ENCODE results near the gene FAM3B.
"Not testable (repeated sequence)": the region's sequence is repeated elsewhere in the genome, so short reads cannot be mapped to it uniquely, and the experiment has no call there.

FAM3B gene

DNA sequence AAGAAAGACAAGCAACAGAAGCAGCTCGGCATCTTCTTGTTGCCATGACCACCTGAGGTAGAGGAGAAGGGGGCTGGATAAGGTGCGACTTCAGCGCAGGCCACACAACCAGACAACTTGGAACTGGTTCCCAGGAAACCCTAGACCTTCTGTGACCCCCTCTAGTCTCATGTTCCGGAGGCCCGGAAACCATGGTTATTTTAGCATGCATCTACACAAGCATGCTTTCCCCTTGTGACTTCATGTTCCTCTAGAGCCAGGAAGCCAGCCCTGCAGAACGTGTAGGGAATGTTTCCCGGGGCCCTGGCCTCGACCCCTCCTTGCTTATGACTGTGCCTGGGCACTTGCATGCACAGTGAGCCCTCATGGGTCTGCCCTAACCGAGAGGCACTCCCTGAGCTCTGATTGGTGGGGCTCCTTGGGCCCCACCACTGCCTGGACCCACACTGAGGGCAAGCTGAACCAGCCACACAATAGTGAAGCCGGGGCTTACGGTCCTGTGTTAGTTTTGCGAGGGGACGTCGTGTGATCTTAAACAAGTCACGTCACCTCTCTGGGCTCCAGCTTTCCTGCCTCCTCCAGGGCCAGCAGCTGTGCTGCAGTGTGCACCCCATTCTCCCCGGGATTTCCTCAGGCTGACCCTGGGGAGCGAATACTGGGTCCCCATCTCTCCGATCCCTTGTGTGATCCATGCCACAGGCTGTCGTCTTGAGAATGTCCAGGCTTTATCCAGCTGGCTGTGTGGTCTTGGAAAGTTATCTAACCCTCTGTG is 33.2 kb downstream of the FAM3B start:
- DNase-seq (ENCODE audit: low read depth in 2 of 2), result no peak

DNA sequence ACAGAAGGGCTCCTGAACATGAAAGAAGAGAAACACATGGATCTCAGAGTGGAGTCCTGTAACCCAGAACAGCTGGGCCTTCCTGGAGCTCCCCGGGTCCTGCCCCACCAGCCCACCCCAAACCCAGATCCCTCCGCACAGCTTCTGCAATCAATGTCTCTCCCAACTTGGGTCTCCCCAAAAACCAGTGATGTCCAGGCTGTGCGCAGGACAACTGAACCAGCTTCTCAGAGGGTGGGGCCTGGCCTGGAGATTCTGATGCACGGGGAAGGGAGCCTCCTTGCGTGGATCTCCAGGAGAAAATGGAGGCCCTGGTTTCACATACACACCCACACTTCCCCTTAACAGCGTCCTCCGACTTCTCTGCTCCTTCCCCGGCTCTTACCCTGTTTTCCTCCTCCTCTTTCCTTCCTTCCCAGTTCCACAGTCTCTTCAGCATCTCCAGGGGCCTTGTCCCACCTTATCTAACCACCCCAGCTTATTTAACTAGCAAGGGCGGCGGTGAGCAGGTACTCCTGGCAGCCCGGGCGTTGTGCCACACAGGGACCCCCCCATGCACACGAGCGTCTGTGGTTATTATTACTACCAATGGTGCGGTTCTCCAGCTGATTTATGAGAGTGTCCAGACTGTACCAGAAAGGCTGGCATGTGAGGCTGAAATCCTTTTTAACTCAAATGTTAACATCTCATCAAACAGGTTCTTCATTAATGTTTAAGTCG is 34.0 kb downstream of the FAM3B start:
- DNase-seq (ENCODE audit: low read depth in 2 of 2), result no peak

DNA sequence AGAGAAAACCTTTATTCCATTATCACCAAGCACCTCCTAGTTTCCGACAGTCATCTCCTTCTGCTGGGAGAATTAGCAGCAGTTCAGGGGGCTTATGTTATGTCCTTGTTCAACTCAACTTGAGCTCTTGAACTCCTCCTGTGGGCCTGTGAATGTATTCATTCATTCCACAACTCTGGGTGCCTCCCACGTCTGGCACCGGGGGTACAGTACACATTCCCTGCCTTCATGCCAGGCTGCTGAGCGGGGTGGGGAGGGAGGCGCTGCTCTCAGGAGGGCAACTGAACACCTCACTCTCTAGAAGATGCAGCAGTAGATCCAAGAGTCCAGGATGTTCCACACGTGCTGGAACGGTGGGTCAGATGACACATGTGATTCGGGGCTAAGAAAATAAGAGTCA is 40.9 kb downstream of the FAM3B start:
- no peak for DNase-seq (ENCODE audit: low read depth in 2 of 2)

DNA sequence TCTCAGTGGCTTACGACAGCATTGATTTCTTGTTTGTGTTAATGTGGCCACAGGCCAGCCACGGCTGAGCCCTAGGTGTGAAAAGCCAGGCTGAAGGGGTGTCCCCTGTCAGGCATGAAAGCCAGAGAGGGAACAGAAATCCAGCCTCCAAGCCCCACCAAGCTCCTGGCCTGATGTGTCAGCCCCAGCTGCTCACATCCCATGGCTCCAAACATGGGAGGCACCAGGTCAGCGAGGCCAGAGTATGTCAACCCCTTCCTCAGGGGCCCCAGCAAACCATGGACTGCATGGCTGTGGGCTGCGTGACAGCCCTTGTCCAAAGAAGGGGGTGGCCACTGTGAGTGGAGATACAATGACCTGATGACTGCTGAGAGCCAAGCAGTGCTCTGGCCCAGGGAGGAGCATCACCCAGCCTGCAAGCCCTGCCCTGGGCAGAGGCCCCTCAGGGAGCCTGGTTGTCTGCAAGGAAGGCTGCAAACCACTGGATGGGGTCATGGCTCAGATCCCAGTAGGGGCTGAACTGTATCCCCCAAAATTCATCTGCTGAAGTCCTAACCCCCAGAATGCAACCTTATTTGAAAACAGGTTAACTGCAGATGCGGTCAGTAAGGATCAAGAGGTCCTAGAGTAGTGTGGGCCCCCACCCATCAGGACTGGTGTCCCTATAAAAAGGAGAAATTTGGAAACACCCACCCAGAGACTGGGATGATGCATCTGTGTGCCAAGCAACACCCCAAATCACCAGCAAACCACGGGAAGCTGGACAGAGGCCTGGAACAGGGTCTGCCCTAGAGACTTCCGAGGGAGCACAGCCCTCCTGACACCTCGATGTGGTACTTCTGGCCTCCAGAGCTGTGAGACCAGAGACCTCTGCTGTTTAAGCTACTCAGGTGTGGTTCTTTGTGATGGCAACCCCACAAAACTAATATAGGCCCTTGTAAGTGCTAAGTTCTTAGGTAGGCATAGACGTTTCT is 41.9 kb downstream of the FAM3B start:
- DNase-seq (ENCODE audit: low read depth in 2 of 2), result no peak

DNA sequence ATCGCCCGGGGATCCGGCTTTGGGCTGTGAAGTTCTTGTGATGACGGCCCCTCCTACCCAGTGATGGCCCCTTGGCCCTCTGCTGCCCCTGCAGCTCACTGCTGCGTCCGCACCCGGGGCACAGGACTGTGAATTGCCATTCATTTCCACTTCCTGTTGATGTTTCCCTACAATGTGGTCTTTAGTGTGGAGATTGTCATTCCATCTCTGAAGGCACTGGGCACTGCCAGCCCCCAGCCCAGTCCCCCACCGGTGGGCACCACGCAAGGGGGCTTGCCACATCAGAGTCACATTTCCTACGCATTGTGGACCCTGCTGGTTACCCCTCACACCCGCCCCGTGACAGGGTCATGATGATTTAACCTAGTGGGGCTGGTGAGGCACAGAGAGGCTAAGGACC is 42.7 kb downstream of the FAM3B start:
- DNase-seq (ENCODE audit: low read depth in 2 of 2), result no peak

DNA sequence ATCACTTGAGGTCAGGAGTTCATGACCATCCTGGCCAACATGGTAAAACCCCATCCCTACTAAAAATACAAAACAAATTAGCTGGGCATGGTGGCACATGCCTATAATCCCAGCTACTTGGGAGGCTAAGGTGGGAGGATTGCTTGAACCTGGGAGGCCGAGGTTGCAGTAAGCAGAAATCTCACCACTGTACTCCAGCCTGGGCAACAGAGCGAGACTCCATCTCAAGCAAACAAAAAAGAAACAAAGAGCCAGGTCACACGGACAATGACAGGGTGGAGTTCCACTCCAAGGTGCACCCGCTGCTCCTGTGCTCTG is 43.1 kb downstream of the FAM3B start:
- not testable (repeated sequence) for DNase-seq (ENCODE audit: low read depth in 2 of 2)

DNA sequence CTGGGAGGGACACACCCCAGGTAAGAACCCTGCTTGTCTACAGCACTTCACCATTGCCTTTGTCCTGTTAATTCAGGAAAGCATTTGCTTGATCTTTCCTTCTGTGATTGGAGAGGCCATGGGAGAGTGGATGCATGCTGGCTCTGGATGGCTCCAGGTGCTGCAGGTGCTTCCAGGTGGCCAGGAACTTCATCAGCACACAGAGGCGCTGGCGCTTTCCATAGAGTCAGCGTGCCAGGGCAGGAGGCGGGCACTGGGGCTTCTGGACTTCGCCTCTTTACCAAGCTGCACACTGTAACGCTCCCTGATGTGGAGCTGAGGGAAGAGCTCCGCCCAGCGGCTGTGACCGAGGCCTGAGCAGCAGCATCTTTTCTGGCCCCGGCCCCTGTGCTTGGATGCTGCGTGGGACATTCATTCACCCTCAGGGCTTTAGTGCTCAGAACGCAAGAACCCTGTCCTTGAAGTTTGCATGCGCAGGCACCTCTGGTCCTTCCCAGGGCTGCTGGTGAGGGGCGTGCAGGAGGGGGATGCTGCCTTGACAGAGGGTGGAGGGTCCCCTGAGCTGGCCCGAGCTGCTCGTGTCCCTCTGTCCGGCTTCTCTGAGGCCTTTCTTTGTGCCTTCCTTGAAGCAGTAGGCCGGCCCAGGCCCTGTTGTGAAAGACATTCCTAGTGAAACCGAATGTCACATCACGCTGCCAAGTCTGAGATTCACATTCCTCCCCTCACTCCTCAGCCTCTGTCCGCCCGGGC is 43.6 kb downstream of the FAM3B start:
- no peak for DNase-seq (ENCODE audit: low read depth in 2 of 2)

DNA sequence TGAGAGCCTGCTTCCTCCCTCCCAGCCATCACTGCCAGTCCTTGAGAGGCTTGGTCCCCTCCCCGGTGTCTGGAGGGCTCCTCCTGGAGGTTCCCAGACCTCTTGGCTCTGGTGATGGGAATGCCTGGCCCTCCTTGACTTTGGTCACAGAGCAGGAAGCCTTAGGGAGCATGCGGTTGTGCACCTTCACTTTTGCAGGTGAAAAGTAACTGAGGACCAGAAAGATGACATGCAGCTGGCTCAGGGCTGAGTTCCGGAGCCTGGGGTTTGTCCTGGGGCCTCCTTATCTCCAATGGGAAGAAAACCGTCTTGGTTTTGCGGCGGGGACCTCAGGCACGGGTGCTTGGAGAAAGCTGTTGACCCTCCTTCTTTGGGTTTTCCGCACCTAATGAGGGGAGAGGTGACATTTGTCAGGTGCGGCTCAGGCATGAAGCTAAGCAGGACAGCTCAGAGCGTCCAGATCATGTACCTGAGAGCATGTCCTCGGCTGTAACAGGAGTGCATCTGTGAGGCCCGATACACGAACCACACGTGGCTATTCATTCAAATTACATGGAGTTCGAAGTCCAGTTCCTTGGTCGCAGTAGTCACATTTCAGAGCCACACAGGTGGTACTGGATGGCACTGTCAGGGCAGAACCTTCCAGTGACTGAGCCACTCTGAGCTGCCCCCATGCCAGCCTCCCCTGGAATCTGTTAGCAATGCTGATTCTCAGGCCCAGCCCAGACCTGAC is 44.6 kb downstream of the FAM3B start:
- DNase-seq (ENCODE audit: low read depth in 2 of 2), result no peak

DNA sequence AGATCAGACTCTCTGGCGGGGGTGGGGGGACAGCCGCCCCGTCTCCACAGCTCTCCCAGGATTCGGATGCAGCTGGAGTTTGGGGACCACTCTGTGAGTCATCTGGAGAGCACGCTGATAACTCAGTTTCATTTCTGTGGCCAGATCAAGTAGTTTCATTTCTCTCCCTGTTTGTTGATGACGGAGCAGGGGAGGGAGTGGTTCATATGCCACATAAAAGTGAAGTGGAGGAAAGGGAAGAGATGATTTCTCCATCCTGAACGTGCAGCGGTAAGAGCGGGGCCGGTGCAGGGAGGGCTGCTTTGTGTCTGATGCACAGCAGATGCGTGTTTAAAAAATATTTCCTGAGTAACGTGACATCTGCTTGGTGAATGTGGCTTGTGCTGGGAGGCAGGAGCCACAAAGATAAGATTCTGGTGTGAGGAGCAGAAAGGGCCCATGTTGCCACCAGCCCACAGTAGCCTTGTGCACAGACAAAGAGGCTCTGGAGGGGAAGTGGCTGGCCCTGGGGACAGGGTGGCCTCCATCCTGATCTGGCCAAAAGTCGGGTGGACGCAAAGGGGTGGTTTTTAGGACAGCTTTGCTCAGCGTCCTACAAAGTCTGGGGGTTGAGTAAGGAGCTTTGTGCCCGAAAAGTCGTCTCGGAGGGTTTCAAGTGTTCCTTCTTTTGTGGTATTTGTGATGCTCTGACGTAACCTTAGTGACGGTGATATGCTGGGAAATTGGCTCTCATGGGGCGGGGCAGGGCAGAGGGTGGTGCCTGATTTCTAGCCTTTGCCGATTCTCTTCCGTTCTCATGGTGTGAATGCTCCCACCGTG is 45.4 kb downstream of the FAM3B start, which contains the start of gene MX2:
MX2 (plus strand) TSS at position 242 of the 819 bp plus-strand sequence. CDS start 14,880 bp downstream, outside the sequence.
- peak; percentile 52 to 60 for DNase-seq (ENCODE audit: low read depth in 2 of 2)

DNA sequence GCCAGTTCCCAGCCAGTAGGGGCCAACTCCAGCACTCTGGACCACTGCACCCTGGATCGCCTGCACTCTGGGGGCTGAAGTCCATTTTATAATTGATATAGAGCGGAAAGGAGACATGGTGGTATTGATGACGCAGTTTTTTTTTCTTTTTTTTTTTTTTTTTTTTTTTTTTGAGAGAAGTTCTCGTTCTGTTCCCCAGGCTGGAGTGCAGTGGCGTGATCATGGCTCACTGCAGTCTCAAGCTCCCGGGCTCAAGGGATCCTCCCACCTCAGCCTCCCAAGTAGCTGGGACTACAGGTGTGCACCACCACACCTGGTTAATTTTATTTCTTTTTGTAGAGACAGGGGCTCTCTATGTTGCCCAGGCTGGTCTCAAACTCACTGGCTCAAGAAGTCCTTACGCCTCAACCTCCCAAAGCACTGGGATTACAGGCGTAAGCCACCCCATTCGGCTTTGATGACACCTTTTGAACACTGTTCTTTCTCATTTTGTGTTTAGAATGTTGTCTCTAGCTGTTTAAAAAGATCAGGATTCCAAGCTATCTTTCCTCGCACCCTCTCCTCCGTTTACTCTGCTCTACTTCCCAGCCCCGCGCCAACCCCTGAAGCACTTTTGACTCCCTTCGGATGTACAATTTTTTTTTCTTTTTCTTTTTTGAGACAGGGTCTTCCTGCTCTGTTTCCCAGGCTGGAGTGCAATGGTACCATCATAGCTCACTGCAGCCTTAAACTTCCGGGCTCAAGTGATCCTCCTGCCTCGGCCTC is 46.2 kb downstream of the FAM3B start:
- no peak for DNase-seq (ENCODE audit: low read depth in 2 of 2)

DNA sequence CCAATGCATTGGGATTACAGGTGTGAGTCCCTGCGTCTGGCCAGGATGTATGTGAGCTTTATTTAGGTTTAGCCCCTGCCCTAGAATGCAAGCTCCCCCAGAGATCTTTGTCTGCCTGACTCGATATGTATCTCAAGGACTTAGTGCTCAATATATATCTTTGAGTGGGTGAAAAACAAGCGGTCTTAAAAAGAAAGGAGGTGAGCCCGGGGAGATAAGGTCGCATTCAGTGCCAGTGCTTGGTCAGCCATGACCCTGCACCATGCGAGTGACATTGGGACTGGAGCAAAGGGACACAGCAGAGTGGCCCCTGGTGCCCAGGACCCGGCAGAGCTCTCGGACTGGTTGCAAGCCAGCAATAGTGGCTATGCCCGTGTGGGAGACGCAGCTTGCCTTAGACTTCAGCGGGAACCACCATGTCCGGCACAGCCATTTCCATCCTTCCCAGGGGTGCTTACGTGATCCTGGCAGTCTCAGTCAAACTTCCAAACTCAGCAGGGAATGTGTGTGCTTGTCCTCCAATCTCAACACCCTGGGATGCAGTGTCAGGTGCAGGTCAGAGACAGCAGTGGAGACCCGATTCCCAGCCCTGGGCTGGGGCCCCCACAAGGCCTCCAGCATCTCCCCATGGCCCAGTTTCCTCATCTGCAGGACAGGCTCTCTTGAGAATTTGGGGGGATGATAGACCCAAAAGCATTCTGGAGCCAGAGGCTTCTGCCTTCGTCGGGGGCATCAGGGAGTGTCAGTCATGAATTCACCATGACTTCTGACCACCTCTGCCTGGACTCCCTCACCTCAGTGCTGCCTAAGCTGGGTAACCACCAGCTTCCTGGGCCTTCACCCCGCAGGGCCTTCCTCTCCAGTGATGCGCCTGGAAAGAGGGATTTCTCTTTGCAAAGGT is 47.0 kb downstream of the FAM3B start:
- DNase-seq (ENCODE audit: low read depth in 2 of 2), result no peak

DNA sequence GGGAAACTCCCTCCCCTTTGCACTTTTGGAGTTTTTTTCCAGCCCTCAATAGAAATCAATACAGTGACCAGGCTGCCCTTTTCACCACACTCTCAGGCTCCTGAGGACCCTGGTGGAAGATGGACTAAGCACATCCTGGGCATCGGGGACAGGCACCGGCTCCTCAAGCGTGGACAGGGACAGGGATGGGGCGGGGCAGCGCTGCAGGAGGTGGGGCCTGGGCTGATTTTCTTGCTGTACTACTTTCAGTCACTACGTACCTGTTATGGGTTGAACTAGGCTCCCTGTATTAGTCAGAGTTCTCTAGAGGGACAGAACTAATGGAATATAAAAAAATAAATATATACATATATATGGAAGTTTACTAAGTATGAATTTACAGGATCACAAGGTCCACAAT is 47.7 kb downstream of the FAM3B start:
- DNase-seq (ENCODE audit: low read depth in 2 of 2), result no peak

DNA sequence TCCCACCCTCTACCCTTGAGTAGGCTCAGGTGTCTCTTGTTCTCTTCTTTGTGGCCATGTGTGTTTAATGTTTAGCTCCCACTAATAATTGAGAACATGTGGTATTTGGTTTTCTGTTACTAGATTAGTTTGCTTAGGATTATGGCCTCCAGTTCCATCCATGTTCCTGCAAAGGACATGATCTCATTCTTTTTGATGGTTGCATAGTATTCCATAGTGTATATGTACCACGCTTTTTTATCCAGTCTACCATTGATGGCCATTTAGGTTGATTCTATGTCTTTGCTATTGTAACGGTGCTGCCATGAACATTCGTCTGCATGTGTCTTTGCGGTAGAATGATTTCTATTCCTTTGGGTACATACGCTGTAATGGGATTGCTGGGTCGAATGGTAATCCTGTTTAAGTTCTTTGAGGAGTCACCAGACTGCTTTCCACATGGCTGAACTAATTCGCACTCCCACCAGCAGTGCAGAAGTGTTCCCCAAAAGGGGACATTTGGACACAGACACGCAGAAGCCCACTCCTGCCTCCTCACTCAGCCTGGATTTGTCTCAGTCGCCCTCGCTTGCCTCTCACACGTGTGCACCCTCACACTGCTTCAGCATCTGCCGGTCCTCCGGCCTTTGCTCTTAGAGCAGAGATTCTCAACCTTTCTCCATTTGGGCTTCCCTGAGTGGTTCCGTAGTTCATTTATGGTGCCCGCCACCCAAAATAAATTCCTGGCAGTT is 48.9 kb downstream of the FAM3B start:
- DNase-seq (ENCODE audit: low read depth in 2 of 2), result no peak

DNA sequence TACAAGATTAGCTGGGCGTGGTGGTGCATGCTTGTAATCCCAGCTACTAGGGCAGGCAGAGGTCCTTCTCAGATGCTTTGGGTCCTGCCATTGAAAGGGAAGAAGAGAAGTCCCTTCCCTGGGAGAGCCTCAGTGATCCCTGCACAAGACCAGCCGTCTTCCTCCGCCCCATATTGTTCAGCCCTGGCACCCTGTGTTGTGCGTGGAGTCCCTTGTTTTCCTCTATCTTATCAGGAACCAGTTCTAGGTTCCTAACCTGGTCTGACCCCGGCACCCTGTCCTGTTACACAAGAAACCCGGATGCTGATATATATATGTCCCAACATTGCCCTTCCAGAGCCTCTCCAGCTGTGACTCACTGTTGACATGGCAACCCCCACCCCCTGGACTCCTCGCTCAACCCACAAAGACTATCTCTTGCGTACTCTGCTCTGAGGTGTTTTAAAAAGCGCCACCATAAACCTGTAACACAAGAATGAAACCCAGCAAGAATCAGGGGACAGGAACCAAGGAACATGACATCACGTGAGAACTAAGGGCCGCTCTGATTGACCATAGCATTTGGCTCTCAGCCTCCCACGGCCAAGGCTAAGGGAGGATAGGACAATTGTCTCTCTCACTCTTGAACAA is 50.0 kb downstream of the FAM3B start:
- DNase-seq (ENCODE audit: low read depth in 2 of 2), result no peak

DNA sequence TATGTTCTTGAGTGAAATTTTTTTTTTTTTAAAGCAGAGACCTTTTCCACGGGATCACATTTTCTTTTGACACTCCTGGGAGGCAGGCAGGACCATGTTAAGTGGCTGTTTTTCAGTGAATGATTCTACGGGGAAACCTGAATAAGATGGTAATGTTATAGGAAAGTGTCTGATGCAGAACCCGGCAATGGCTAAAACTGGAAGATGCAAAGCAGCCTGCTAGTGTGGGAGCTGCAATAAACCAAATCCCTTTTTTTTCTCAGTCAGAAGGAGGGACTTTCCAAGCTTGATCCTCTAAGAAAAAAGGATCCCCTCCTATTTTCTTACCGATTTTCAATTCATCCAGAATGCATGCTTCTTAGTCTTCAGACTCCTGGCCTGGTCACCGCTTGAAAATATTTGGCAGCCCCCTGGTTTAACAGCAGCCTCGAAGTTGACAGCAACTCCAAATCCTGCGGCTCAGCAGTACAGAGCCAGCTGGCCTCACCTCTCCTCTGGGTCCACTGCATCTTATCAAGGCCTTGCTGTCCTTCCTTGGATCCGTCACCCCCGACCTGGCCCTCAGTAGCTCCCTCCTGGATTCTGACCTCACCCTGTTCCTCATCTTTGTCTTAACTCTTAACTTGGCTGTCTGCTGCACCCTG is 50.8 kb downstream of the FAM3B start:
- DNase-seq (ENCODE audit: low read depth in 2 of 2), result no peak

DNA sequence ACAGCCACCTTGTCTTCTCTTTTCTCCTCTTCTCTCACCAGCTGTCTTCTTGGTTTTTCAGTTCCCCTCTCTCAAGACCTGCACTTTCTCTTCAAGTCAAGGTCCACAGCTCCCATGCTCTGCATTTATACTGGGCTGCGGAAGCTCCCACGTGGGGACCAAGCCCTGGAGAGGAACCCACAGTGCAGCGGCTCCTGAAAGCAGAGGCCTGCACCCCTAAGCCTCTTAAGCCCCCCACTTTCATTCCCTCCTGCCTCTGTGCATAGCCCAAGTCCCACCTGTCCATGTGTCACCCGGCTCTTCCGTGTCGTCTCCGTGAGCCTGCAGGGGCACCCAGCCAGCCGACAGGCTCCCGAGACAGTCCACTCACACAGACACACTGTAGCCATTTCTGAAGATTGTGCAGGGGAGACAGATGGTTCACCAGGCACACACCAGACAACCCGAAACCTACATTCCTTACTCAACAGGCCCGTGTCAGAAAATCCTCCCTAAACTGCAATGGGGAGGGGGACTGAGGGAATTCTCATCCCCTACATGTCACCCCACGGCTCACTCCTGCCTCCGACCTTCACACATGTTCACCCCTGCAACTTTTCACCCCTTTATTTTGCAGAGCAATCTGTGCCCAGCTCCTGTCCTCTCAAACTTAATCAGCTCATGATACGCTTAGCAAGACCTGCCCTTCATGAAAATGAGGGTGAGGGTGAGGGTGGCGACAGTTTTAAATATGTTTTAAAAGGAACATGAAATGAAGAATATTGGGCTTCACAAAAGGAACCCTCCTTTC is 51.5 kb downstream of the FAM3B start:
- DNase-seq (ENCODE audit: low read depth in 2 of 2), result no peak
